Bronchial smooth muscle cell (primary cell): ENCODE measurements around the gene BBLN. TPM values are rescaled to one million over a fixed set of nuclear protein-coding genes. Genes with fewer than 3 reads are reported as not detected.

Experiments used
- total RNA-seq: library from RNA; depleted of rRNA; stranded (reverse); fragments of >200 nt; gene quantifications from 2 replicates; pipeline ENCODE4 v1.2.1, GENCODE V29; 2014

BBLN gene
- total RNA-seq = 11.2 and 21.6 TPM in 2 replicates

GRCh38 chr9:128159784-128160602 lies at the start of gene BBLN:
Gene BBLN, plus strand, starts transcription at chr9:128160265. Its CDS starts 143 bp downstream, at chr9:128160408.

GRCh38 chr9:128127568-128127989 lies 32.5 kb upstream of the BBLN start, which contains the start of gene PTGES2:
Gene PTGES2, minus strand, starts transcription at chr9:128127729. Its CDS starts 12 bp downstream, at chr9:128127717.

GRCh38 chr9:128149001-128149701 lies 10.9 kb upstream of the BBLN start, which contains the start of gene LCN2:
Gene LCN2, plus strand, starts transcription at chr9:128149453. Its CDS starts 73 bp downstream, at chr9:128149526.

GRCh38 chr9:128191406-128192046 lies 31.5 kb downstream of the BBLN start, which contains the start of gene CIZ1:
Gene CIZ1, minus strand, starts transcription at chr9:128191572. Its CDS starts 715 bp downstream, at chr9:128190857.

GRCh38 chr9:128203024-128203706 lies 43.1 kb downstream of the BBLN start, which contains the start of gene DNM1:
Gene DNM1, plus strand, starts transcription at chr9:128203379. Its CDS starts 92 bp downstream, at chr9:128203471.

Other genes starting within 250 kb of the BBLN start
- gene ST6GALNAC4, start 243.2 kb upstream of the BBLN start, total RNA-seq = 23.0 and 24.5 TPM in 2 replicates
- gene PIP5KL1, start 229.5 kb upstream of the BBLN start, total RNA-seq = 3.5 and 4.3 TPM in 2 replicates
- 9.6 and 11.2 TPM in 2 replicates for gene DPM2, start 222.4 kb upstream of the BBLN start, total RNA-seq
- 7.1 and 14.7 TPM in 2 replicates for gene EEIG1, start 179.3 kb upstream of the BBLN start, total RNA-seq
- gene NAIF1, start 92.9 kb upstream of the BBLN start, total RNA-seq = 12.3 and 17.8 TPM in 2 replicates
- 18.3 and 20.0 TPM in 2 replicates for gene SLC25A25, start 92.0 kb upstream of the BBLN start, total RNA-seq
- gene PTGES2, start 32.5 kb upstream of the BBLN start, total RNA-seq = 48.3 and 73.0 TPM in 2 replicates
- not detected in 2 replicates for gene LCN2, start 10.8 kb upstream of the BBLN start, total RNA-seq
- gene CIZ1, start 31.3 kb downstream of the BBLN start, total RNA-seq = 22.5 and 36.4 TPM in 2 replicates
- gene DNM1, start 43.1 kb downstream of the BBLN start, total RNA-seq = 63.7 and 82.3 TPM in 2 replicates
- 110 and 123 TPM in 2 replicates for gene GOLGA2, start 115.7 kb downstream of the BBLN start, total RNA-seq
- gene SWI5, start 116.0 kb downstream of the BBLN start, total RNA-seq = 41.1 and 50.3 TPM in 2 replicates
- 12.2 and 19.2 TPM in 2 replicates for gene TRUB2, start 162.2 kb downstream of the BBLN start, total RNA-seq
- gene COQ4, start 162.6 kb downstream of the BBLN start, total RNA-seq = 13.7 and 14.5 TPM in 2 replicates
- gene SLC27A4, start 180.3 kb downstream of the BBLN start, total RNA-seq = 7.7 and 9.3 TPM in 2 replicates
- 24.7 and 30.2 TPM in 2 replicates for gene URM1, start 211.1 kb downstream of the BBLN start, total RNA-seq